A549 (cell line): ENCODE data around the gene SLC16A12. TPM values are rescaled to one million over a fixed set of nuclear protein-coding genes. Genes with fewer than 3 reads are reported as not detected.
"Not testable (repeated sequence)": the region's sequence is repeated elsewhere in the genome, so short reads cannot be mapped to it uniquely, and the experiment has no call there.

Source experiments
- ATAC-seq, 2 experiments: fragments of 200-7000 bp in 1 of 2; fragments of >200 bp in 1 of 2; cut with Nextera tagmentation in 1 of 2; cut with Tn5 transposase in 1 of 2; 3 replicates each; pipeline versions ENCODE4 v1.8.0 to v1.9.1; 2018 to 2020; ENCODE audit warnings: mild to moderate bottlenecking in 1 of 2, moderate library complexity in 1 of 2
- CTCF ChIA-PET: fragments of 300-600 bp; sonication (Branson Sonifier 250); formaldehyde crosslinking; extraction: SDS; loops from one replicate; lab custom pipeline; 2021; ENCODE audit warnings: antibody characterized with exemption, inconsistent platforms; lab: Yijun Ruan, JAX
- POLR2A ChIA-PET: fragments of 350-600 bp; formaldehyde crosslinking; extraction: SDS; loops from one replicate; lab custom pipeline; 2021; ENCODE audit warnings: antibody characterized with exemption, inconsistent platforms; lab: Yijun Ruan, JAX
- DNase-seq, 2 experiments: peaks; one replicate each; pipeline versions ENCODE4 v3.0.0 to v3.0.0-alpha.2; 2011 to 2016; ENCODE audit warnings: low read depth in 1 of 2, low spot score in 1 of 2
- FAIRE-seq: peaks from 2 replicates; lab custom pipeline; 2011; peaks lifted over from hg19 to GRCh38; lab: Jason Lieb, UNC
- H3K27ac ChIP-seq, 2 experiments: fragments of >200 bp; sonication (Bioruptor Twin); formaldehyde crosslinking; 3 replicates each; pipeline ENCODE4 v1.5.1; 2016 to 2017
- H3K4me1 ChIP-seq: fragments of >200 bp; sonication (Bioruptor Twin); formaldehyde crosslinking; 3 replicates; pipeline ENCODE4 v1.6.1; 2016
- H3K4me2 ChIP-seq: fragments of >200 bp; sonication (Bioruptor Twin); formaldehyde crosslinking; 3 replicates; pipeline ENCODE4 v1.6.1; 2016
- H3K4me3 ChIP-seq: fragments of >200 bp; sonication (Bioruptor Twin); formaldehyde crosslinking; 3 replicates; pipeline ENCODE4 v1.5.1; 2016
- H3K9me3 ChIP-seq: fragments of >200 bp; sonication (Bioruptor Twin); formaldehyde crosslinking; 3 replicates; pipeline ENCODE4 v1.6.1; 2016
- CEBPB ChIP-seq, 2 experiments: fragments of >200 bp in 1 of 2; sonication (Bioruptor Twin) in 1 of 2; formaldehyde crosslinking in 1 of 2; IDR thresholded peaks; 2 replicates each; pipeline ENCODE4 v1.6.1; 2012 to 2016
- CHD2 ChIP-seq: fragments of 150-350 bp; IDR thresholded peaks from 2 replicates; pipeline ENCODE4 v1.6.1; 2014; ENCODE audit warnings: low read length; ENCODE audit not compliant: partially characterized antibody
- EP300 ChIP-seq, 2 experiments: fragments of >200 bp; sonication (Bioruptor Twin); formaldehyde crosslinking; IDR thresholded peaks; 2 replicates in 1 of 2; 3 replicates in 1 of 2; pipeline ENCODE4 v1.6.1; 2016 to 2017
- ESRRA ChIP-seq: fragments of 150-350 bp; IDR thresholded peaks from 2 replicates; pipeline ENCODE4 v1.6.1; 2014; ENCODE audit warnings: mild to moderate bottlenecking, low read length, borderline replicate concordance
- FOXS1 ChIP-seq: fragments of 250-450 bp; sonication (Bioruptor Pico); IDR thresholded peaks from 2 replicates; pipeline ENCODE4 v1.5.0; 2020; ENCODE audit warnings: mild to moderate bottlenecking, moderate library complexity
- HEYL ChIP-seq: fragments of 250-450 bp; sonication (Bioruptor Pico); IDR thresholded peaks from 2 replicates; pipeline ENCODE4 v1.8.0; 2021; ENCODE audit warnings: mild to moderate bottlenecking, moderate library complexity
- MAFK ChIP-seq: fragments of 450-650 bp; IDR thresholded peaks from 2 replicates; pipeline ENCODE4 v1.6.1; 2014; ENCODE audit not compliant: partially characterized antibody
- NPAS2 ChIP-seq: fragments of 250-450 bp; sonication (Bioruptor Pico); IDR thresholded peaks from 2 replicates; pipeline ENCODE4 v1.8.0; 2022; ENCODE audit warnings: mild to moderate bottlenecking, moderate library complexity, borderline replicate concordance
- POLR2AphosphoS2 ChIP-seq: conservative IDR thresholded peaks from 2 replicates; pipeline ENCODE4 v1.6.1; 2012; ENCODE audit warnings: low read length, improper control_type of control experiment, inconsistent platforms
- RAD21 ChIP-seq, 2 experiments: fragments of >200 bp in 1 of 2; sonication (Bioruptor Twin) in 1 of 2; formaldehyde crosslinking in 1 of 2; IDR thresholded peaks in 1 of 2; conservative IDR thresholded peaks in 1 of 2; 2 replicates in 1 of 2; 3 replicates in 1 of 2; pipeline ENCODE4 v1.6.1; 2012 to 2018; ENCODE audit warnings: inconsistent platforms in 1 of 2
- RNF2 ChIP-seq: fragments of 200-600 bp; sonication (generic); IDR thresholded peaks from 2 replicates; pipeline ENCODE4 v1.6.1; 2016; ENCODE audit warnings: low read depth, mild to moderate bottlenecking, antibody characterized with exemption, moderate library complexity, borderline replicate concordance
- TFCP2L1 ChIP-seq: fragments of 250-450 bp; sonication (Bioruptor Pico); IDR thresholded peaks from 2 replicates; pipeline ENCODE4 v1.5.0; 2021; ENCODE audit warnings: mild to moderate bottlenecking
- ZFP36 ChIP-seq: fragments of 450-650 bp; IDR thresholded peaks from 2 replicates; pipeline ENCODE4 v1.6.1; 2014; ENCODE audit warnings: borderline replicate concordance; ENCODE audit not compliant: partially characterized antibody
- ZNF302 ChIP-seq: fragments of 250-450 bp; sonication (Bioruptor Pico); IDR thresholded peaks from 2 replicates; pipeline ENCODE4 v1.9.0; 2021; ENCODE audit warnings: inconsistent platforms, mild to moderate bottlenecking, moderate library complexity
- WGBS: methylation state at CpG from one replicate; pipeline ENCODE4 v1.1.6; 2017; ENCODE audit errors: missing lambda C conversion rate; 5-methylcytosine and 5-hydroxymethylcytosine counted together
- polyA plus RNA-seq, 4 experiments: library from polyadenylated mRNA; depleted of rRNA in 3 of 4; stranded (reverse); fragments of >200 nt; fragmentation: RNase III in 1 of 4; extraction: RNeasy Plus Mini Kit Qiagen cat#74134 plus additional on column Dnase treatment in 1 of 4; gene quantifications; 2 replicates in 3 of 4; 3 replicates in 1 of 4; pipeline ENCODE4 v1.2.3, GENCODE V29; 2011 to 2017
- TF ChIP-seq, protein P1 (sequence below): fragments of 250-450 bp; sonication (Bioruptor Pico); IDR thresholded peaks from 2 replicates; pipeline ENCODE4 v1.5.0; 2021; ENCODE audit warnings: mild to moderate bottlenecking, moderate library complexity, borderline replicate concordance
- TF ChIP-seq, protein P2 (sequence below): fragments of 200-600 bp; sonication (generic); IDR thresholded peaks from 2 replicates; pipeline ENCODE4 v1.6.1; 2016; ENCODE audit warnings: antibody characterized with exemption, mild to moderate bottlenecking, moderate library complexity
- TF ChIP-seq, protein P3 (sequence below): fragments of 450-650 bp; IDR thresholded peaks from 2 replicates; pipeline ENCODE4 v1.6.1; 2014; ENCODE audit warnings: antibody characterized with exemption
- TF ChIP-seq, protein P4 (sequence below): fragments of >200 bp; sonication (Bioruptor Twin); formaldehyde crosslinking; IDR thresholded peaks from 2 replicates; pipeline ENCODE4 v1.6.1; 2016
- TF ChIP-seq, protein P5 (sequence below): fragments of >200 bp; sonication (Bioruptor Twin); formaldehyde crosslinking; IDR thresholded peaks from 3 replicates; pipeline ENCODE4 v1.6.1; 2016

The SLC16A12 gene
- polyA plus RNA-seq, 2 of the 4 experiments (the other 2 are of a cell fraction): 0.14 to 0.19 TPM

GRCh38 chr10:89531359-89531758 is 4.0 kb downstream of the SLC16A12 start (continued):
- TF ChIP-seq, protein P1, sequence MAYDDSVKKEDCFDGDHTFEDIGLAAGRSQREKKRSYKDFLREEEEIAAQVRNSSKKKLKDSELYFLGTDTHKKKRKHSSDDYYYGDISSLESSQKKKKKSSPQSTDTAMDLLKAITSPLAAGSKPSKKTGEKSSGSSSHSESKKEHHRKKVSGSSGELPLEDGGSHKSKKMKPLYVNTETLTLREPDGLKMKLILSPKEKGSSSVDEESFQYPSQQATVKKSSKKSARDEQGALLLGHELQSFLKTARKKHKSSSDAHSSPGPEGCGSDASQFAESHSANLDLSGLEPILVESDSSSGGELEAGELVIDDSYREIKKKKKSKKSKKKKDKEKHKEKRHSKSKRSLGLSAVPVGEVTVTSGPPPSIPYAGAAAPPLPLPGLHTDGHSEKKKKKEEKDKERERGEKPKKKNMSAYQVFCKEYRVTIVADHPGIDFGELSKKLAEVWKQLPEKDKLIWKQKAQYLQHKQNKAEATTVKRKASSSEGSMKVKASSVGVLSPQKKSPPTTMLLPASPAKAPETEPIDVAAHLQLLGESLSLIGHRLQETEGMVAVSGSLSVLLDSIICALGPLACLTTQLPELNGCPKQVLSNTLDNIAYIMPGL (CRISPR knock-in tag): no peak
- TF ChIP-seq, all 56 proteins: peak for 0

DNA sequence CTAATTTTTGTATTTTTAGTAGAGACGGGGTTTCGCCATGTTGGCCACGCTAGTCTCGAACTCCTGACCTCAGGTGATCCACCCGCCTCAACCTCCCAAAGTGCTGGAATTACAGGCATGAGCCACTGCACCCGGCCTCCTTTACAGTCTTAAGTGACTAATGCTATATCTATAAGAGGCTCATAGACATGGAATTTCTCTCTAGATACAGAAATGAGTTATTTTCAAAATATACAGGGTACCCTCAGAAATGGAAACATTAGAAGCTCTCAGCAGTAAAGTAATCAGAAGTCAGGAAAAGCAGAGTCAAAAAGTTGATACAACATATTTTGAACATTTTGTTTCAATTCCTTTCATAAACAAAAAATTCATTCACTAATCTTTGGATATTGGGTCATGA is 5.7 kb downstream of the SLC16A12 start:
- CTCF ChIA-PET: interaction anchor here (0.6 kb wide), 1 partner anchor 36 kb away, joined by 3 read pairs; no protein-coding TSS in a partner anchor
- 55% methylated on average over 6 of the region's 6 CpGs for WGBS
- H3K27ac ChIP-seq, H3K9me3 ChIP-seq, H3K4me3 ChIP-seq, DNase-seq, FAIRE-seq, H3K4me2 ChIP-seq, POLR2A ChIA-PET, H3K4me1 ChIP-seq, ATAC-seq: not testable (repeated sequence)

GRCh38 chr10:89526358-89526757 is 9.0 kb downstream of the SLC16A12 start:
- ChIA-PET POLR2A (no interaction called here), CTCF (no interaction called here)
- H3K4me1 ChIP-seq: peaks cover 10% of the 10 kb centered on the region; the same call in 2 of the 3 replicates
- no peak for FAIRE-seq
- H3K4me3 ChIP-seq: no peak overlapping the region
- no peak overlapping the region for H3K4me2 ChIP-seq
- no peak overlapping the region for H3K27ac ChIP-seq
- no peak for DNase-seq
- H3K9me3 ChIP-seq: no peaks in the 10 kb centered on the region
- TF ChIP-seq RNF2 (no peak), EP300 (IDR thresholded peaks at IDR 0.05) (no peak), ZNF302 (CRISPR knock-in tag) (no peak), FOXS1 (CRISPR knock-in tag) (no peak), POLR2AphosphoS2 (no peak), NPAS2 (CRISPR knock-in tag) (no peak), HEYL (no peak)
- TF ChIP-seq, protein P2, sequence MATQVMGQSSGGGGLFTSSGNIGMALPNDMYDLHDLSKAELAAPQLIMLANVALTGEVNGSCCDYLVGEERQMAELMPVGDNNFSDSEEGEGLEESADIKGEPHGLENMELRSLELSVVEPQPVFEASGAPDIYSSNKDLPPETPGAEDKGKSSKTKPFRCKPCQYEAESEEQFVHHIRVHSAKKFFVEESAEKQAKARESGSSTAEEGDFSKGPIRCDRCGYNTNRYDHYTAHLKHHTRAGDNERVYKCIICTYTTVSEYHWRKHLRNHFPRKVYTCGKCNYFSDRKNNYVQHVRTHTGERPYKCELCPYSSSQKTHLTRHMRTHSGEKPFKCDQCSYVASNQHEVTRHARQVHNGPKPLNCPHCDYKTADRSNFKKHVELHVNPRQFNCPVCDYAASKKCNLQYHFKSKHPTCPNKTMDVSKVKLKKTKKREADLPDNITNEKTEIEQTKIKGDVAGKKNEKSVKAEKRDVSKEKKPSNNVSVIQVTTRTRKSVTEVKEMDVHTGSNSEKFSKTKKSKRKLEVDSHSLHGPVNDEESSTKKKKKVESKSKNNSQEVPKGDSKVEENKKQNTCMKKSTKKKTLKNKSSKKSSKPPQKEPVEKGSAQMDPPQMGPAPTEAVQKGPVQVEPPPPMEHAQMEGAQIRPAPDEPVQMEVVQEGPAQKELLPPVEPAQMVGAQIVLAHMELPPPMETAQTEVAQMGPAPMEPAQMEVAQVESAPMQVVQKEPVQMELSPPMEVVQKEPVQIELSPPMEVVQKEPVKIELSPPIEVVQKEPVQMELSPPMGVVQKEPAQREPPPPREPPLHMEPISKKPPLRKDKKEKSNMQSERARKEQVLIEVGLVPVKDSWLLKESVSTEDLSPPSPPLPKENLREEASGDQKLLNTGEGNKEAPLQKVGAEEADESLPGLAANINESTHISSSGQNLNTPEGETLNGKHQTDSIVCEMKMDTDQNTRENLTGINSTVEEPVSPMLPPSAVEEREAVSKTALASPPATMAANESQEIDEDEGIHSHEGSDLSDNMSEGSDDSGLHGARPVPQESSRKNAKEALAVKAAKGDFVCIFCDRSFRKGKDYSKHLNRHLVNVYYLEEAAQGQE: no peak
- TF ChIP-seq, protein P3, sequence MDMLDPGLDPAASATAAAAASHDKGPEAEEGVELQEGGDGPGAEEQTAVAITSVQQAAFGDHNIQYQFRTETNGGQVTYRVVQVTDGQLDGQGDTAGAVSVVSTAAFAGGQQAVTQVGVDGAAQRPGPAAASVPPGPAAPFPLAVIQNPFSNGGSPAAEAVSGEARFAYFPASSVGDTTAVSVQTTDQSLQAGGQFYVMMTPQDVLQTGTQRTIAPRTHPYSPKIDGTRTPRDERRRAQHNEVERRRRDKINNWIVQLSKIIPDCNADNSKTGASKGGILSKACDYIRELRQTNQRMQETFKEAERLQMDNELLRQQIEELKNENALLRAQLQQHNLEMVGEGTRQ: no peak
- TF ChIP-seq, protein P4, sequence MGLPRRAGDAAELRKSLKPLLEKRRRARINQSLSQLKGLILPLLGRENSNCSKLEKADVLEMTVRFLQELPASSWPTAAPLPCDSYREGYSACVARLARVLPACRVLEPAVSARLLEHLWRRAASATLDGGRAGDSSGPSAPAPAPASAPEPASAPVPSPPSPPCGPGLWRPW: no peak
- 90% methylated on average over 4 of the region's 4 CpGs for WGBS
- ATAC-seq: no peak

GRCh38 chr10:89525556-89525955 is 9.8 kb downstream of the SLC16A12 start:
- H3K4me3 ChIP-seq: no peak overlapping the region
- H3K9me3 ChIP-seq: no peaks in the 10 kb centered on the region
- H3K4me1 ChIP-seq: peaks cover 10% of the 10 kb centered on the region; the same call in 2 of the 3 replicates
- no peak overlapping the region; a peak in 1 of 6 replicates for H3K27ac ChIP-seq
- ChIA-PET CTCF (no interaction called here), POLR2A (no interaction called here)
- no peak for DNase-seq
- ATAC-seq: no peak
- WGBS: 55% methylated on average over 5 of the region's 5 CpGs
- FAIRE-seq: no peak
- H3K4me2 ChIP-seq: no peak overlapping the region
- TF ChIP-seq, protein P2: no peak
- no peak for TF ChIP-seq ESRRA
- TF ChIP-seq TFCP2L1 (CRISPR knock-in tag): no peak
- no peak for TF ChIP-seq RAD21 (conservative IDR thresholded peaks at IDR 0.05 in 1 of 2, IDR thresholded peaks at IDR 0.05 in 1 of 2)
- TF ChIP-seq ZFP36: no peak
- TF ChIP-seq, protein P5, sequence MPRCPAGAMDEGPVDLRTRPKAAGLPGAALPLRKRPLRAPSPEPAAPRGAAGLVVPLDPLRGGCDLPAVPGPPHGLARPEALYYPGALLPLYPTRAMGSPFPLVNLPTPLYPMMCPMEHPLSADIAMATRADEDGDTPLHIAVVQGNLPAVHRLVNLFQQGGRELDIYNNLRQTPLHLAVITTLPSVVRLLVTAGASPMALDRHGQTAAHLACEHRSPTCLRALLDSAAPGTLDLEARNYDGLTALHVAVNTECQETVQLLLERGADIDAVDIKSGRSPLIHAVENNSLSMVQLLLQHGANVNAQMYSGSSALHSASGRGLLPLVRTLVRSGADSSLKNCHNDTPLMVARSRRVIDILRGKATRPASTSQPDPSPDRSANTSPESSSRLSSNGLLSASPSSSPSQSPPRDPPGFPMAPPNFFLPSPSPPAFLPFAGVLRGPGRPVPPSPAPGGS: no peak
- TF ChIP-seq MAFK: no peak
- TF ChIP-seq CEBPB (IDR thresholded peaks at IDR 0.05): no peak
- no peak for TF ChIP-seq CHD2
